HG02884 (cell line): ENCODE results near the gene KIFC3.
A peak's percentile ranks its signal among the peaks of the same experiment; 100 is the strongest.
"Not testable (repeated sequence)": the region's sequence is repeated elsewhere in the genome, so short reads cannot be mapped to it uniquely, and the experiment has no call there.

Experiments
- ATAC-seq: cut with Tn5 transposase; IDR thresholded peaks from one replicate; pipeline ENCODE4 v1.9.1; 2021; ENCODE audit warnings: mild to moderate bottlenecking, moderate library complexity; ENCODE audit not compliant: unreplicated experiment

Gene KIFC3

GRCh38 chr16:57826052-57826451 is 23.8 kb upstream of the KIFC3 start:
- ATAC-seq: no peak

- ATAC-seq: no peak
Observed at GRCh38 chr16:57825298-57826044, 23.2 kb upstream of the KIFC3 start.

- no peak for ATAC-seq
Observed at GRCh38 chr16:57824888-57825287, 22.6 kb upstream of the KIFC3 start.

GRCh38 chr16:57823836-57824235 is 21.5 kb upstream of the KIFC3 start:
- ATAC-seq: no peak

DNA sequence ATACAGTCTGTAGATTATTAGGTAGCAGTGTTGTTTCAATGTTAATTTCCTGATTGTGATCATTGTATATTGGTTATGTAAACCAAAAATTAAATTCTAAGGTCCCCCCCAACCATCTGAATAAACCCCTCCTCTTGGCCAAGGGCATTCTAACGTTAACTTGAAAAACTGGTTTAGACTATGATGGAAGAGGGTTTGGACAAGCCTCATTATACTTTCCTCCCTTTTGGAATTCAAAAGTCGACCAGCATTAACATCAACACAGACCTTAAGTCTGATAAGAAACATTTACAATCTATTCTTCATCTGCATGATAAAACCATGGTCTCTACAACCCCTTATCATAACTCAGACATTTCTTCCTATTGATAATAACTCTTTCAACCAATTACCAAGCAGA is 20.6 kb upstream of the KIFC3 start:
- ATAC-seq: no peak

GRCh38 chr16:57822018-57822553 is 19.8 kb upstream of the KIFC3 start:
- ATAC-seq: no peak

DNA sequence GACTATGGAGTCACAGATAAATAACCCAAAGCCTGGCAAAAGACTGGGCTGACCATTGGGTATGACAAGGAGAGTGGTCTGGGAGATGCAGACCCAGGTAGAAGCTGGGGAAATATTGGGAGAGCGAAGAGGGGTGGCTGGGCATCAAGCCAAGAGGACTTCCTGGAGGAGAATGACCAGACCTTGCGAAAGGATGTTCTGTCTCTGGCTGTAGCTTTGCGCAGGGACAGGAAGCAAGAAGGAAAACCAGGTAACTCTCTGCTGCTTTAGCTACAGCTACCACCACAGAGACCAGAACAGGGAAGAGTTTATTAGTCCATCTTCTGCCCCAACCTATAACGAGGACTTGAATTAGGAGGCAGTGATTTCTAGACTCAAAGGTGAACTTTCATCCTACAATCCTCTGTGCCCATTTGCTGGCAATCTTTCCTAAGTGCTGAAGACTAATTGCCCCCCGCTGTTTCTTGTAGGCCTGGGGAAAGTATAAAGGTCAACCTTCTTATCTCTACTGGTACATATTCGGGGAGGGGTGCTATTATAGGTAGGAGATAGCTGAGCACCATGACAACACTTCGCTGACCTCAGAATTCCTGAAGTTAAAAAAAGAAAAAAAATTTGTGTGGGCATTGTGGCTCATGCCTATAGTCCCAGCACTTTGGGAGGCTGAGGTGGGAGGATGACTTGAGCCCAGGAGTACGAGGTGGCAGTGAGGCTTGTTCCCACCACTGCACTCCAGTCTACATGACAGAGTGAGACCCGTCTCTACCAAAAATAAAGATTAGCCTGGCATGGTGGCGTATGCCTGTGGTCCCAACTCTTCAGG is 19.1 kb upstream of the KIFC3 start:
- ATAC-seq: no peak

DNA sequence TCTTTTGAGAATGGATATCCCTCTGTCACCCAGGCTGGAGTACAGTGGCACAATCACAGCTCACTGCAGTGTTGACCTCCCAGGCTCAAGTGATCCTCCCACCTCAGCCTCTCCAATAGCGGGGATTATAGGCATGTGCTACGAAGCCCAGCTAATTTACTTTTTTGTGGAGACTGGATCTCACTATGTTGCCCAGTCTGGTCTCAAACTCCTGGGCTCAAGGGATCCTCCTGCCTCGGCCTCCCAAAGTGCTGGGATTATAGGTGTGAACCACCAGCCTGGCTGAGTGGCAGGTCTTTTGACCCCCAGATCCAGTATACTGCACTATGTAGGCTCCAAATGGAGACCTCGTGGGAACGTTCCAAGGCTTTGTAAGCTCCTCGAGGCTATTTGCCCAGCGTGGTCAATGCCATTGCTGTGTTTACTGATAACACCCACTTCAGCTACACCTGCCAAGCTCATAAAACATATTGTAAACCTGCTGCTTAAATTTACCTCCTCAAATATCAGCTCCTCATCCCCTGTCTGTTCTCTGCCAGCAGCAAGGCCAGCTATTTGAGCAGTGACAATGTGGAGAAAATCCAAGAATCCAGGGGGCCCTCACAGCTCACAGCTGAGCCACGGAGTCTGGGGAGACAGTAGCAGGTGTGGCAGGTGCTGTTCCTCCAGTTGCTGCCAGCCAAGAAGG is 16.2 kb upstream of the KIFC3 start:
- no peak for ATAC-seq

- ATAC-seq: no peak
Observed at GRCh38 chr16:57817680-57818079, 15.4 kb upstream of the KIFC3 start.

DNA sequence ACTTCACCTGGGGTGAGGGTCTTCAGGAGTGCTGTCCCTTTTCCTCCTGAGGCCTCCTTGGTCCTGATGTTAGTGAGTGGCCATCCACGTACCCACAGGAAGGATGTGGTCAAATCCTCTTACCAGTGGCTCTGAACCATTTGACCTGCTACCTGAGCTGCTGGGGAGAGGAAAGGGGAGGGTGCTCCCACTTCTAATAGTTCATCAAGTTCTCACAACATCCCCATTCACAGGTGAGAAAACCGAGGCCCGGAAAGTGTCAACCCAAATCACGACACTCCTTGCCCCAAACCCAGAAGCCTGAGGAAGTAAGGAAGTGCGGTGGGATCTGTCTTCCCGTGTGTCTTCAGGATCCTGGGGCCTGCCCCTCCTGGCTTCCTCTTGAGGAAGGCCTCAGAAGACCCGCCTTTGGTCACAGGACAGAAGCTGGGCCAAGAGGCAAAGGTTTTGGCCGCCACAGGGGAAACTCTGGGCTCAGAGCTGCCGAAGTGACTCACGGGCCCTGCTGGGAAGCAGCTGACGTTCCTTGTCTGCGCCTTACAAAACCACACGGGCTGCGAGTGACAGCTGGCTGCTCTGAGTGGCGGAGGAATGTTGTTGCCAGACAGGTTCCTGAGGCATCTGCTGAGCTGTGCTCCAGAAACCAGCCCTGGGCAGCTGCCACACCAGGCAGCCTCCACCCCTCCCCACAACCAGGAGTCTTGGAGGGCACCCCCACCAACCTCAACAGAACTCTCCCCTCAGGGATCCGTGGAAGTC is 13.9 kb upstream of the KIFC3 start:
- ATAC-seq: no peak

- ATAC-seq: no peak
Observed at GRCh38 chr16:57814896-57815295, 12.6 kb upstream of the KIFC3 start.

- no peak for ATAC-seq
Observed at GRCh38 chr16:57813466-57813865, 11.2 kb upstream of the KIFC3 start.

DNA sequence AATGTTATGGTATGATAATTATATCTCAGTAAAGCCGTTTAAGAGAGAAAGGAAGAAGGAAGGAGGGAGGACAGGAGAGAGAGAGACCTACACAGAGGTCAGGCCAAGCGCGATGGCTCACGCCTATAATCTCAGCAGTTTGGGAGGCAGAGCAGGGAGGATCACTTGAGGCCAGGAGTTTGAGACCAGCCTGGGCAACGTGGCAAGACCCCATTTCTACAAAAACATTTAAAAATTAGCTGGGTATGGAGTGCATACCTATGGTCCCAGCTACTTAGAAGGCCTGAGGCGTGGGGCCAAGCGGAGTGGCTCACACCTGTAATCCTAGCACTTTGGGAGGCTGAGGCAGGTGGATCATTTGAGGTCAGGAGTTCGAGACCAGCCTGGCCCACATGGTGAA is 9.0 kb upstream of the KIFC3 start:
- not testable (repeated sequence) for ATAC-seq

DNA sequence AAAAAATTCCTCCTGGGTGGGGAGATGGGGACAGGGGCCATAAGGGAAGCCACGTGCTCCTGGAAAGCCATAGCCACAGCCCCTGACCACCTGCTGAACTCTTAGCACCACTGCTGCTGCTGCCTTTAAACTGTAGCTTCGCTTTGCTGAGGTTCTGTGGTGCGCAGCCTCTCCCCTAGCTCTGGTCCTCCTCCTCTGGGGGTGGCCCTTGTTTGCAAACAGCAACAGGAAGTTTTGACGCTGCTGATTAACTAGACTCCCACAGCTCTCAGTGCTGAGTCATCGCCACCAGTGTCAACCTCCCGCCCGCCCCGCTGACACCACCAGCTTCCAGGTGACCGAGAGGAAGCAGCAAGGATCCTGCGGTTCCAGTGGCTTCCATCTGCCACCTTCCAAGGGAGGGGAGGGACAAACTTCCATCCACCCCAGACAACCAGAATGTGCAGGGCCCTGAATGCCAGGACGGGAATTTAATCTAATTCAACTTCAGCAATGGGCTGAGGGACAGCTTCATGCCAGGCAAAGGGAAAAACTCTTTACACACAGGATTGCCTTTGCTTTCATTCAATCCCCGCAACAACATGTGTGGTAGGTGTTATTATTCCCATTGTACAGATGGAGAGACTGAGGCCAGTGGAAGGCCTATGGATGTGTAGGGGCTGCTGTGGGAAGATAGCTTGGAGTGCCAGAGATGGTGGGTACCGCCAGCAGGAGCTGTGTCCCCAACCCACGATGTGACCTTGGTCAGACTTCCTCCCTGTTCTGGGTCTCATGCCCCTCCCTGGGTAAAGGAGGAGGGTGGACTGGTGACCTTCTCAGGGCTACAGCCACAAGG is 8.1 kb upstream of the KIFC3 start:
- ATAC-seq: peak; percentile 99

GRCh38 chr16:57809276-57810196 is 7.2 kb upstream of the KIFC3 start:
- ATAC-seq: no peak

GRCh38 chr16:57808589-57809228 is 6.4 kb upstream of the KIFC3 start:
- no peak for ATAC-seq

- no peak for ATAC-seq
Observed at GRCh38 chr16:57807968-57808528, 5.8 kb upstream of the KIFC3 start.
